Prostate gland (tissue), 2 donors: ENCODE data around the gene TMEM91.

Source experiments
- CTCF ChIP-seq, 4 experiments: fragments of 200-600 bp in 2 of 4; fragments of 450-650 bp in 2 of 4; sonication (generic) in 2 of 4; IDR thresholded peaks; 1 replicate in 3 of 4; 2 replicates in 1 of 4; pipeline ENCODE4 v1.5.1; 2016 to 2019; ENCODE audit warnings: antibody characterized with exemption in 4 of 4, mild to moderate bottlenecking in 2 of 4, moderate library complexity in 2 of 4
- POLR2A ChIP-seq: fragments of 450-650 bp; IDR thresholded peaks from one replicate; pipeline ENCODE4 v1.6.1; 2016; ENCODE audit warnings: antibody characterized with exemption, mild to moderate bottlenecking

DNA sequence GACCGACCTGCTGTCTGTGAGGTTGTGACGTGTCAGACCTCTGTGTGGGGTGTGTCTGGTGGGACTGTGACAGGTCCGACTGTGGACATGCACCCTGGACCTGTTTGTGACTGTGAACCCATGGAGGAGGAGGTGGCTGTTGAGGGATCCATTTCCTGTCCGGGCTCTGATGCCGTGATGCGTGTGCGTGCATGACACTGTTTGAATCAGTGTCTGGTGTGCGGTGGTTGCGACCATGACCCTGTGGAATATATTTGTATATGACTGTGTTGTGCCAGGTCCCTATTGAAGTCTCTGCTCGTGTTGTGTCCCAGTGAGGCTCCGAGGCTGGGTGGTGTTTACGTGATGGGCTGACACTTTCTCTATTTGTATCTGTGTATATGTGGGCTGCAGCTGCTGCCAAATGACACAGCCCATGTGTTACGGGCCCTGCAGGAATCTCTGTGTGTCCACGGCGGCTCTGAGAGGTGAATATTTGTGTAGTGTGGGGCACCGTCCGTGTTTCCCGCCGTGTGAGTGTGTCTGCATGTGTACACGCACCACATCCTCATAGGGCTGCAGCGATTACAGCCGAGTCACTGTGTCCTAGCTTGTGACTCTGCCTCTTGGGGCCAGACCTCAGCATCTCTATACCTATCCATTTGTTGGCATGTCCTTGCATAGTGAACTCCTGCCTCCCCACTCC lies 48.0 kb upstream of the TMEM91 start:
- TF ChIP-seq POLR2A (no peak), CTCF (IDR thresholded peaks at IDR 0.05) (no peak)
